ENCODE data around the gene NEU2. TPM values are rescaled to one million over a fixed set of nuclear protein-coding genes. Genes with fewer than 3 reads are reported as not detected.

Gene NEU2
- polyA plus RNA-seq (2013, experiment 1 of 2) = not detected
- not detected for polyA plus RNA-seq (2013, experiment 2 of 2)

- H3K9ac ChIP-seq (ENCODE audit: low read depth, low read length) = no peak within 1 kb of the TSS
- 94% methylated on average over 13 of the region's 13 CpGs for WGBS
These were observed at the start of gene NEU2 for GRCh38 chr2:233032551-233033320. TSS of gene NEU2 (plus strand) at chr2:233032672. CDS start at chr2:233032672, 0 bp downstream.

GRCh38 chr2:232982926-232983668 lies 49.4 kb upstream of the NEU2 start:
- Histone ChIP-seq H3K4me1 (ENCODE audit: insufficient read depth, low read length) (peaks cover 7% of the 10 kb centered on the region), H3K27me3 (ENCODE audit: insufficient read depth, low read length) (no peaks in the 10 kb centered on the region), H3K4me3 (ENCODE audit: low read length) (no peak overlapping the region), H3K36me3 (ENCODE audit: insufficient read depth, low read length) (no peaks in the 10 kb centered on the region), H3K9me3 (ENCODE audit: insufficient read depth, low read depth, low read length) (0 out of 2 replicates have a peak, but pooled peaks cover 6% of the 10 kb centered on the region), H3K27ac (ENCODE audit: low read depth, low read length) (no peak overlapping the region), H3K9ac (ENCODE audit: low read depth, low read length) (no peak overlapping the region)
- WGBS = 43% methylated on average over 15 of the region's 15 CpGs

More at GRCh38 chr2:233032551-233033320, at the start of gene NEU2:
- no peak within 1 kb of the TSS for H3K27ac ChIP-seq (ENCODE audit: low read depth, low read length)
- H3K9me3 ChIP-seq (ENCODE audit: insufficient read depth, low read depth, low read length) = no peaks in the 10 kb centered on the region
- no peak within 1 kb of the TSS for H3K4me3 ChIP-seq (ENCODE audit: low read length)
- H3K4me1 ChIP-seq (ENCODE audit: insufficient read depth, low read length) = no peaks in the 10 kb centered on the region
- H3K27me3 ChIP-seq (ENCODE audit: insufficient read depth, low read length) = no peaks in the 10 kb centered on the region
- no peaks in the 10 kb centered on the region for H3K36me3 ChIP-seq (ENCODE audit: insufficient read depth, low read length)

GRCh38 chr2:232983669-232984140 lies 48.8 kb upstream of the NEU2 start:
- WGBS = 87% methylated on average over 11 of the region's 11 CpGs
- H3K9me3 ChIP-seq (ENCODE audit: insufficient read depth, low read depth, low read length) = 0 out of 2 replicates have a peak, but pooled peaks cover 6% of the 10 kb centered on the region
- H3K9ac ChIP-seq (ENCODE audit: low read depth, low read length) = no peak overlapping the region
- H3K27me3 ChIP-seq (ENCODE audit: insufficient read depth, low read length) = no peaks in the 10 kb centered on the region
- H3K36me3 ChIP-seq (ENCODE audit: insufficient read depth, low read length) = no peaks in the 10 kb centered on the region
- H3K27ac ChIP-seq (ENCODE audit: low read depth, low read length) = no peak overlapping the region
- H3K4me3 ChIP-seq (ENCODE audit: low read length) = no peak overlapping the region
- H3K4me1 ChIP-seq (ENCODE audit: insufficient read depth, low read length) = peaks cover 12% of the 10 kb centered on the region

GRCh38 chr2:232984451-232985207 lies 47.8 kb upstream of the NEU2 start:
- Histone ChIP-seq H3K4me1 (ENCODE audit: insufficient read depth, low read length) (peaks cover 13% of the 10 kb centered on the region), H3K27ac (ENCODE audit: low read depth, low read length) (no peak overlapping the region), H3K9me3 (ENCODE audit: insufficient read depth, low read depth, low read length) (0 out of 2 replicates have a peak, but pooled peaks cover 6% of the 10 kb centered on the region), H3K4me3 (ENCODE audit: low read length) (no peak overlapping the region), H3K9ac (ENCODE audit: low read depth, low read length) (no peak overlapping the region), H3K27me3 (ENCODE audit: insufficient read depth, low read length) (no peaks in the 10 kb centered on the region), H3K36me3 (ENCODE audit: insufficient read depth, low read length) (no peaks in the 10 kb centered on the region)
- WGBS = 92% methylated on average over 13 of the region's 15 CpGs

GRCh38 chr2:232986155-232986554 lies 46.3 kb upstream of the NEU2 start:
- no peak overlapping the region for H3K9ac ChIP-seq (ENCODE audit: low read depth, low read length)
- H3K36me3 ChIP-seq (ENCODE audit: insufficient read depth, low read length) = no peaks in the 10 kb centered on the region
- peaks cover 13% of the 10 kb centered on the region for H3K4me1 ChIP-seq (ENCODE audit: insufficient read depth, low read length)
- WGBS = 87% methylated on average over 2 of the region's 2 CpGs
- H3K9me3 ChIP-seq (ENCODE audit: insufficient read depth, low read depth, low read length) = 0 out of 2 replicates have a peak, but pooled peaks cover 6% of the 10 kb centered on the region
- H3K27me3 ChIP-seq (ENCODE audit: insufficient read depth, low read length) = no peaks in the 10 kb centered on the region
- no peak overlapping the region for H3K27ac ChIP-seq (ENCODE audit: low read depth, low read length)
- H3K4me3 ChIP-seq (ENCODE audit: low read length) = no peak overlapping the region

- Histone ChIP-seq H3K9me3 (ENCODE audit: insufficient read depth, low read depth, low read length) (no peaks in the 10 kb centered on the region), H3K27ac (ENCODE audit: low read depth, low read length) (no peak overlapping the region), H3K4me1 (ENCODE audit: insufficient read depth, low read length) (peaks cover 4% of the 10 kb centered on the region; the same call in 1 of the 2 replicates), H3K4me3 (ENCODE audit: low read length) (no peak overlapping the region), H3K9ac (ENCODE audit: low read depth, low read length) (no peak overlapping the region), H3K36me3 (ENCODE audit: insufficient read depth, low read length) (no peaks in the 10 kb centered on the region), H3K27me3 (ENCODE audit: insufficient read depth, low read length) (no peaks in the 10 kb centered on the region)
- 90% methylated on average over 4 of the region's 4 CpGs for WGBS
These were observed 39.1 kb upstream of the NEU2 start for GRCh38 chr2:232993231-232993821.

- Histone ChIP-seq H3K4me3 (ENCODE audit: low read length) (no peak overlapping the region), H3K27ac (ENCODE audit: low read depth, low read length) (no peak overlapping the region), H3K36me3 (ENCODE audit: insufficient read depth, low read length) (no peaks in the 10 kb centered on the region), H3K27me3 (ENCODE audit: insufficient read depth, low read length) (no peaks in the 10 kb centered on the region), H3K9ac (ENCODE audit: low read depth, low read length) (no peak overlapping the region), H3K9me3 (ENCODE audit: insufficient read depth, low read depth, low read length) (no peaks in the 10 kb centered on the region), H3K4me1 (ENCODE audit: insufficient read depth, low read length) (no peaks in the 10 kb centered on the region)
- 89% methylated on average over 5 of the region's 5 CpGs for WGBS
These were observed 38.0 kb upstream of the NEU2 start for GRCh38 chr2:232994446-232994845.

GRCh38 chr2:232997749-232998665 lies 34.5 kb upstream of the NEU2 start:
- Histone ChIP-seq H3K9ac (ENCODE audit: low read depth, low read length) (no peak overlapping the region), H3K36me3 (ENCODE audit: insufficient read depth, low read length) (no peaks in the 10 kb centered on the region), H3K9me3 (ENCODE audit: insufficient read depth, low read depth, low read length) (no peaks in the 10 kb centered on the region), H3K27me3 (ENCODE audit: insufficient read depth, low read length) (no peaks in the 10 kb centered on the region), H3K4me1 (ENCODE audit: insufficient read depth, low read length) (no peaks in the 10 kb centered on the region), H3K27ac (ENCODE audit: low read depth, low read length) (no peak overlapping the region), H3K4me3 (ENCODE audit: low read length) (no peak overlapping the region)
- 94% methylated on average over 18 of the region's 18 CpGs for WGBS

- no peaks in the 10 kb centered on the region for H3K27me3 ChIP-seq (ENCODE audit: insufficient read depth, low read length)
- H3K4me3 ChIP-seq (ENCODE audit: low read length) = no peak overlapping the region
- no peaks in the 10 kb centered on the region for H3K9me3 ChIP-seq (ENCODE audit: insufficient read depth, low read depth, low read length)
- no peak overlapping the region for H3K9ac ChIP-seq (ENCODE audit: low read depth, low read length)
- 85% methylated on average over 5 of the region's 5 CpGs for WGBS
- H3K4me1 ChIP-seq (ENCODE audit: insufficient read depth, low read length) = no peaks in the 10 kb centered on the region
- H3K27ac ChIP-seq (ENCODE audit: low read depth, low read length) = no peak overlapping the region
- H3K36me3 ChIP-seq (ENCODE audit: insufficient read depth, low read length) = no peaks in the 10 kb centered on the region
These were observed 33.8 kb upstream of the NEU2 start for GRCh38 chr2:232998666-232998985.

- Histone ChIP-seq H3K36me3 (ENCODE audit: insufficient read depth, low read length) (no peaks in the 10 kb centered on the region), H3K9me3 (ENCODE audit: insufficient read depth, low read depth, low read length) (no peaks in the 10 kb centered on the region), H3K27ac (ENCODE audit: low read depth, low read length) (no peak overlapping the region), H3K4me1 (ENCODE audit: insufficient read depth, low read length) (no peaks in the 10 kb centered on the region), H3K4me3 (ENCODE audit: low read length) (no peak overlapping the region), H3K27me3 (ENCODE audit: insufficient read depth, low read length) (no peaks in the 10 kb centered on the region), H3K9ac (ENCODE audit: low read depth, low read length) (no peak overlapping the region)
- WGBS = 84% methylated on average over 7 of the region's 7 CpGs
These were observed 33.1 kb upstream of the NEU2 start for GRCh38 chr2:232999354-232999753.

Data from HUES64 (cell line).